IPS DF 4.7 (cell line): ENCODE results near the gene PFKL.

ENCODE experiments used
- DNase-seq: peaks from one replicate; pipeline ENCODE4 v3.0.0-alpha.2; 2013; ENCODE audit warnings: low spot score; ENCODE audit errors: extremely low read depth

Gene PFKL

DNA sequence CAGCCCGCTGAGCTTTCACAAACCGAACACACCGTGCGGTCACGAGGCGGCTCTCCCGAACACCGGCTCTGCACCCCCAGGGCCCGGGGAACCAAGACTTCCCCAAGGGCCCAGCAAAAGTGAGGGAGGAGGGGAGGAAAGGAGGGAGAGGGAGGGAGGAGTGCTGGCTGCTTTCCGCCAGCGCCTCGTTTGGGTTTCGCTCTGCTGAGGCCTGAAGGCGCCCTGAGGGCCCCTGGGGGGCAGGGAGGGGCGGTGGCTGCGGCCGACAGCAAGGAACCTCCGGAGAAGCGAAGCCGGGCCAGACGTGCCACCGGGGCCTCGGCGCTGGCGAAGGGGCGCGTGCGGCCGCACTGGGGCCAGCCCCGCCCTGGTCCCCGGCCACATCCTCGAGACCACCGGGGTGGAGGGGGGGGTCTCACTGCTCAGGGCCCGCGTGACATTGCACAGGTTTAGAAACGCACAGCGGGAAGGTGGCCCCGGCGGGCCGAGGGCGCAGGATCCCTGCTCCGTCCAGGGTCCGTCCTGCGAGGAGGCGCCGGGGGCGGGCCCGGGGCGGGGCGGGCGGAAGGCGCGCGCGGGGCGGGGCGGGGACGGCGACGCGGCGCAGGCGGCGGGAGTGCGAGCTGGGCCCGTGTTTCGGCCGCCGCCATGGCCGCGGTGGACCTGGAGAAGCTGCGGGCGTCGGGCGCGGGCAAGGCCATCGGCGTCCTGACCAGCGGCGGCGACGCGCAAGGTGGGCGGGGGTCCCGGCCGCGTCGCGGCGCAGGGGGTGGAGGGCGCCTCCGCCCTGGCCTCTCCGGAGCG lies at the start of gene PFKL:
PFKL (plus strand) TSS at position 596 of the 804 bp plus-strand sequence; CDS start at position 649, 53 bp downstream.
- no peak for DNase-seq

GRCh38 chr21:44253832-44254710 lies 45.8 kb upstream of the PFKL start:
- DNase-seq = no peak

DNA sequence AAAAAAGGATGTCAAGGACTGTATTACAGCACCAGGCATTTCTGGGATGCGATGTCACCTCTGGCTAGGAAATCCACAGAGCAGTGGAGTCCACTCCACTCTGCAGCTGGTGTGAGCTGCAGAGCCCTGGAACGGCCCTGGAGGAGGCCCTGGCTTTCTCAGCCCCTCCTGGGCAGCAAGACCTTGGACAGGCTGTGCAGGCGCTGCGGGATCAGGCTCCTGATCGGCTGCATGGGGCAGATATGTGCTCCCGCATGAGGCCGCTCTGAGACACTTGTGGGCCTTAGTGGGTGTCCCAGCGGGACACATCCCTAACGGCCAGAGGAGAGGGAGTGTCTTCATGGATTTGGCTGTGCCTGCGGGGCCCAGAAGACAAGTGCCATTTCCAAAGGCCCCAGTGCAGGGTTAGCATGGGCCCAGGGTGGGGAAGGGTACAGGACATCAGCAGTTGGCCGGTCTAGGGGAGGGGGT lies 44.3 kb upstream of the PFKL start:
- DNase-seq = no peak

DNA sequence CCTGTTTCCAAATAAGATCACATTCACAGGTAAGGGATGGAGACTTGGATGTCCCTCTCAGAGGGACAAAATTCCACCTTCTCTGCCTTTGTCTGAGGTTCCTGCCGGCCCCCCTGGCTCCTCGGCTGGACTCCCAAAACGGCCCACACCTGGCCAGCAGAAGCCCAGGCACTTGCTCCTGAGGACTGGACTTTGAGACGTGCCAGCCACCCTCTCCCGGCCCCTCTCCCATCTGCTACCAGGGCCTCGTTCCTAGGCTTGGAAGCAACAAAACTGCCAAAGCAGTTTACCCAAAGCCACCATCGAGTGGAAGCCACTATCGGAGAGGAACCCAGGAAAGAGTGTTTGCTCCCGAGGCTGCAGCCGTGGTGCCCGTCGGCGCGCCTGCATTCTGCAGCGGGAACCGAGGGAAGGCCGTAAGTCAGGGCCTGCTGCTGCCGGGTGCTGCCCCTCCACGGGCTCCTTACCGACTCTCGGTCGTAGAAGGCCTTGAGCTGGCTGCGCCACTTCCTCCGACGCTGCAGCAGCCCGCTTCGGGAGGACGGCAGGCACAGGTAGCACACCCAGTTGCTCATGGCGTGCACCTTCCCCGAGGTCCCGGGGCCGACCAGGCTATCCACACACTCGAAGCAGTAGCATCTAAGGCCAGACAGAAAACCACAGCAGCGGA lies 41.7 kb upstream of the PFKL start:
- DNase-seq = no peak

GRCh38 chr21:44259082-44259705 lies 40.7 kb upstream of the PFKL start:
- DNase-seq = no peak

DNA sequence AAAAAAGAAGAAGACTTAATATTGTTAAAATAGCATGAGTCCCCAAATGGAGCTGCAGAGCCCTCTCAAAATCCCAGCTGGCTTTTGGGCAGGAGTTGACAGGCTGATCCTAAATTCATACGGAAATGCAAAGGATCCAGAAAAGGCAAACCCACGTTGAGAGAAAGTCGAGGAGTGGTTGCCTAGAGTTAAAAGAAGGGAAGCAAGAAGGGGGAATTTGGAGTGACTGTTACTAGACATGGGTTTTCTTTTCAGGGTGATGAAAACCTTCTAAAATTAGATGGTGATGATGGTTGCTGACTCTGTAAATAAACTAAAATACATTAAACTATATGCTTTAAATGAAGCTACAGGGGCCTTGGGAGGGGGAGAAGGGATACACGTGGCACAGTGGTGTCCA lies 39.8 kb upstream of the PFKL start:
- no peak for DNase-seq

GRCh38 chr21:44260791-44261631 lies 38.8 kb upstream of the PFKL start:
- DNase-seq = no peak

- no peak for DNase-seq
These were observed 38.1 kb upstream of the PFKL start, which contains the start of gene DNMT3L for GRCh38 chr21:44261675-44262295. TSS of gene DNMT3L (minus strand) at chr21:44261897. CDS start at chr21:44261259, 638 bp downstream.

DNA sequence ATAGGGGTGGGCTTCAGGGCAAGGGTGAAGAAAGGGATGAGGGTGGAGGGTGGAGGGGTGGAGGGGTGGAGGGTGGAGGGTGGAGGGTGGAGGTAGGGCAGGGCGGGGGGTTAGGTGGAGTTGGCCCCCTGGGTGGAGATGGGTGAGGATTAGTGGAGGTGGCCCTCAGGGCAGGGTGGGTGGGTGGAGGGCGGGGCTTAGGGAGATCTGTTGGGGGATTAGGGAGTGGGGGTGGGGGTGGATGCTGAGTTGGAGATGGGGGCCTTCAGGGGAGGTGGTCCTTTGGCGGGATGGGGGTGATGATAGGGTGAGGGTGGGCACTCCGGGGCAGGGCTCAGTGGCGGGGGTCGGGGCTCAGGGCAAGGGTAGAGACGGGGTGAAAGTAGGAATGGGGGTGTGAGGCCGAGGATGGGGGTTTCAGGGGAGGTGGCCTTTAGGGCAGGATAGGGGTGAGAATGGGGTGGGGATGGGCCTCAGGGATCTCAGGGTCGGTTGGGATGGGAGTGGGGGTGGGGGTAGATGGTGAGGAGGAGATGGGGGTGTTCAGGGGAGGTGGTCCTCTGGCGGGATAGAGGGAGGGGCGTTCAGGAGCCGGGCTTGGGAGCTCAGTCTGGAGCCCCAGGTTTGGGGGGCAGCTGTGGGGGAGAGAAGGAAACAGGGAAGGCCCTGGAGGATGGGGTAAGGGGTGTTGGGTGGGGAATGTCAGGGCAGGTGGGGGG lies 37.4 kb upstream of the PFKL start:
- DNase-seq = no peak

- no peak for DNase-seq
These were observed 36.6 kb upstream of the PFKL start for GRCh38 chr21:44263221-44263760.

DNA sequence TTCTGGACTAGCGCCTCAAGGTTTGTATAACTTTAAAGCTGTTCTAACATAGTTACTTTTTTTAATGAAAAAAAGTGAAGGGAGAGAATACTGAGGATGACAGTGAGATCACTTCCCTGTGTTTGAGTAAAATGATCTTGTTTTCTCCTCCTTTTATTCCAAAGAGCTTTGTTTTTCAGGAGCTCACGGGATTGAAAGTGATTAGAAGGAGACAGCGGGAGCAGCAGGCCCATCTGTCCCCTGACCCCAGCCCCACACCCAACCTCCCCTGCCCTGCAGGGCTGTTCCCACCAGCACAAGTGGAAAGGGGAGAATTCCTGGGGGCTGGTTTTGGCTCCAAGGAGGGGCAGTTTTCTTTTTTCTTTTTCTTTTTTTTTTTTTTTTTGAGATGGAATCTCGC lies 36.1 kb upstream of the PFKL start:
- DNase-seq = no peak

DNA sequence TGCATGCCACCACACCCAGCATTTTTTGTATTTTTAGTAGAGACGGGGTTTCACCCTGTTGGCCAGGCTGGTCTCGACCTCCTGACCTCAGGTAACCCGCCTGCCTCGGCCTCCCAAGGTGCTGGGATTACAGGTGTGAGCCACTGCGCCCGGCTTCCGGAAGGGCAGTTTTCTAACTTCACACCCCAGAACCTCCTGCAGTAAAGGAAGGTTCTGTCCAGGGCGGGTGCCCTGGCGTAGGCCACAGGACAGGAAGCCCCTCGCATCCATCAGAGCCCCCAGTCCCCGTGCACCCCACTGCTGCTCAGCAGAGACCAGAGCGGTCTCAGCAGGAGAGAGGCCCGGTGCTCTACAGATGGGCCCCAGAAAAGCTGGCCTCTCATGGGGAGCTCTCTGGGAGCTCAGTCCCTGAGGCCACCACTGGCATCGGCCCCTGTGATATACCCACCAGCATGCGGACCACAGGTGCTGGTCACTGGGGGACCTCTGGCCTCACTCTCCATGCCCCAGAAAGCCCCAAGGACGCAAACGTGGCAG lies 34.1 kb upstream of the PFKL start:
- no peak for DNase-seq

DNA sequence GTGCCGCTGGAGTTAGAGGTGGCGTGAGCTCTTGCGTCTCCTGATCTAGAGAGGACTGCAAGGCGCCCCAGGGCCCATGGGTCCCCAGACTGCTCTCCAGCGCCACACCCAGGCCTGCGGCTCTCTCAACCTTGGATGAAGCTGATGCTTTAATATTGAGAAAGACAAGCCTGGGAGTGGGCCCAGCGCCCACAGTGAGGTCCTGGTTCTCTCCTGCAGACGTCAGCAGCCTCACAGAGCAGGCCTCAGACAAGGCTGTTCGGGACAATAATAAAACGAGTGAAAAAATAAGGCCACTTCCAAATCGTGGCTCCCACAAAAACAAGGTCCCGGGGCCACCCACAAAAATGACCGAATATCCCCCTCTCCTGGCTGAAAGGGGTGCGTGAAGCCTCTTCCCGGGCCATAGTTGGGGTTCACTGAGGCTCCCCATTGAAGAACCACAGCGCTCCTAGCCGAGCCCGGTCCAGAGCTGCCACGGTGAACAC lies 32.2 kb upstream of the PFKL start:
- no peak for DNase-seq

DNA sequence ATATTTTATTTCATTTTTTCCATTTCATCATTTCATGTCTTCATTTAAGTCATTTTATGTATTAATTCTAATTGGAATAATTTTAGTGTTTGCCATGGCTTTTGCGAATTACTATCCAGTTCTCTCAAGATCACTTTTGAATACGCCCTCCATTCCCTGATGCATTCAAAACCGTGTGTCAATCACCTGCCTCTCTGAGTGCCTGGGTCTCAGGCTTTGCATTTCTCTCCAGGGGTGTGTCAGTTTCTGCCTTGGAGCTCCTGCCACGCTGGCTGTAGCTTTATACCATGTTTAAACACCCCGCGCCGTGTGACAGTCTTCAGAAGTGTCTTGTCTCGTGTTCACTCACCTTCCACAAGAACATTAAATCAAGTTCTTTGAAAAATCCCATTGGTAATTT lies 30.8 kb upstream of the PFKL start:
- no peak for DNase-seq

GRCh38 chr21:44271558-44272283 lies 28.1 kb upstream of the PFKL start:
- DNase-seq = no peak

DNA sequence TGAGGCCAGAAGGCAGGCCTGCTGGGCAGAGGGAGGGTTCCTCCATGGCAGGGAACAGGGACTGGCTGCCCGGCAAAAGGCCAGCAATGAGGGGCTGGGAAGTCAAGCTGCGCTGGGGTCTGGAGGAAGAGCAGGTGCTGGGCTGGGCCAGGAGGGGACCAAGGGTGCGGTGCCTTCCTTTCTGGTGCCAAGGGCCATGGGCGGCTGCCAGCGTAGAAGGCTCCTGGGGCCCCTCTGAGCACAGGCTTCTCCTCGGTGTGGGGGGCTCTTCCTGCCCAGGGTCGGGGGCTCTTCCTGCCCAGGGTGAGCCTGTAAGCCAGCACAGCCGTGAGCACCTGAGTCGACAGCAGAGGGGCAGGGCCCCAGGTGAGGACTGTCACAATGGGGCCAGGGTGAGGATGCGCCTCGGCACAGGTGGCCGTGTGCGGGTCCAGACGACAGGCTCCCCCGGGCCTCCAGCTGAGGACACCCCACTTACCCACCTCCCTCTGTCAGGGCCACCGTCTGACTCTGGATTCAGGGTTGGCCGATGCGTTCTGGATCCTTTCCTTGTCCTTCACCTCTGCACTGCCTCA lies 27.5 kb upstream of the PFKL start:
- no peak for DNase-seq

DNA sequence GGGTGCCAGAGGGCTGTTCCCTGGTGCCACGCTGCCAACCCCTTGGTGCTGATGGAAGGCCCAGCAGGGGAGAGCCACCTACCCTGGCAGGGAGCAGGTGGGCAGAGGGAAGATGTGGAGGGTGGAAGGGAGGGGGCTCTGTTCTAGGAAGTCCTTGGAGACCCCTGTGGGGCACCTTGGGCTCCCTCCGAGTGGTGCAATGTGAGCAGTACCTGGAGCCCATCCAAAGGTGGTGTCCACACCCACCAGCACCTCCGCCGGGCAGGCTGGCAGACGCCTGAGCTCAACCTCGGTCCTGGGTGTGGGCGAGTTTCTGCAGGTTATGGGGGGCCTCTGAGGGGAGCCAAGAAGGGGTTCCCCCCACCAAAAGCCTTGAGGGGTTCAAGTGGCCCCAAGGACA lies 26.8 kb upstream of the PFKL start:
- DNase-seq = no peak
